Loucy (cell line): ENCODE measurements around the gene TMEM178B.

Experiments
- H2AFZ ChIP-seq: fragments of 200-600 bp; sonication (generic); 2 replicates; pipeline ENCODE4 v1.6.0; 2016; ENCODE audit warnings: antibody characterized with exemption, mild to moderate bottlenecking, low read length, moderate library complexity
- H3F3A ChIP-seq: fragments of 200-600 bp; 2 replicates; pipeline ENCODE4 v1.6.0; 2016; ENCODE audit warnings: antibody characterized with exemption, low read depth, mild to moderate bottlenecking
- H3K27me3 ChIP-seq: fragments of 200-600 bp; sonication (generic); 2 replicates; pipeline ENCODE4 v1.6.1; 2014; ENCODE audit warnings: low read length, mild to moderate bottlenecking; ENCODE audit not compliant: insufficient read depth, poor library complexity, severe bottlenecking
- H3K36me3 ChIP-seq: fragments of 200-600 bp; sonication (generic); 2 replicates; pipeline ENCODE4 v1.6.1; 2016; ENCODE audit warnings: low read length; ENCODE audit not compliant: insufficient read depth
- H3K4me1 ChIP-seq: fragments of 200-600 bp; sonication (generic); 2 replicates; pipeline ENCODE4 v1.5.1; 2014; ENCODE audit warnings: low read length, mild to moderate bottlenecking; ENCODE audit not compliant: insufficient read depth, poor library complexity, severe bottlenecking
- H3K4me2 ChIP-seq: fragments of 200-600 bp; sonication (generic); 2 replicates; pipeline ENCODE4 v1.6.0; 2014; ENCODE audit warnings: antibody characterized with exemption, low read length, low read depth, mild to moderate bottlenecking; ENCODE audit not compliant: poor library complexity, severe bottlenecking
- H3K4me3 ChIP-seq: fragments of 200-600 bp; sonication (generic); 2 replicates; pipeline ENCODE4 v1.5.1; 2014; ENCODE audit warnings: low read length, mild to moderate bottlenecking, mixed read lengths; ENCODE audit not compliant: poor library complexity, severe bottlenecking
- H3K79me2 ChIP-seq: fragments of 200-600 bp; sonication (generic); 2 replicates; pipeline ENCODE4 v1.6.1; 2014; ENCODE audit warnings: low read length; ENCODE audit not compliant: insufficient read depth
- H3K9ac ChIP-seq: fragments of 200-600 bp; sonication (generic); 2 replicates; pipeline ENCODE4 v1.6.0; 2014; ENCODE audit warnings: mild to moderate bottlenecking, low read depth, low read length, moderate library complexity; ENCODE audit not compliant: poor library complexity, severe bottlenecking
- H3K9me2 ChIP-seq: fragments of 200-600 bp; sonication (generic); replicated peaks from 2 replicates; pipeline ENCODE4 v1.6.1; 2016; ENCODE audit warnings: low read depth, low read length, mixed read lengths
- H3K9me3 ChIP-seq: fragments of 200-600 bp; sonication (generic); 2 replicates; pipeline ENCODE4 v1.6.1; 2014; ENCODE audit warnings: mild to moderate bottlenecking, antibody characterized with exemption, low read length, low read depth; ENCODE audit not compliant: insufficient read depth
- H4K20me1 ChIP-seq: fragments of 200-600 bp; sonication (generic); 2 replicates; pipeline ENCODE4 v1.6.0; 2014; ENCODE audit warnings: antibody characterized with exemption, low read length, mild to moderate bottlenecking; ENCODE audit not compliant: insufficient read depth, poor library complexity, severe bottlenecking
- EZH2phosphoT487 ChIP-seq: fragments of 200-600 bp; IDR thresholded peaks from 2 replicates; pipeline ENCODE4 v1.6.1; 2018; ENCODE audit warnings: antibody characterized with exemption, mild to moderate bottlenecking, moderate library complexity, borderline replicate concordance
- TF ChIP-seq, protein P1 (sequence below): fragments of 200-600 bp; sonication (generic); conservative IDR thresholded peaks from 2 replicates; pipeline ENCODE4 v1.5.1; 2014; ENCODE audit warnings: mild to moderate bottlenecking, antibody characterized with exemption, low read length

The TMEM178B gene

DNA sequence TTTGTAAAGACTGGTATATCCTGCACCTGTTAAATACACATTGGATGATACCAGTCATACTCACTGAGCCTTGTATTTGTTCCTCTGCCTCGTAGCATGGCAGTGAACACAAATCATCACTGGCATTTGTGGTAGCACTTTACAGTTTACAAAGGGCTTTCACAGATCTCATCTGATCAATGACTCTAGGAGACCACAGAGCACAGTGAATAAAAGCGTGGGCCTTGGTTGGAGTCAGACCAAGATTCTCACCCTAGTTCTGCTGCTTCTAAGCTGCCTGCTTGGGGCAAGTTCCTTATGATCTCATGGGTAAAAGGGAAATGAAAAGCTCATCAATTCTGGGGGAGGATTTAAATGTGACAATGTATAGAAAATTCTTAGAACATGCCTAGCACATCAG lies 347.4 kb downstream of the TMEM178B start:
- H3K9me2 ChIP-seq = no peaks in the 10 kb centered on the region
- TF ChIP-seq EZH2phosphoT487 = no peak
- TF ChIP-seq, protein P1, sequence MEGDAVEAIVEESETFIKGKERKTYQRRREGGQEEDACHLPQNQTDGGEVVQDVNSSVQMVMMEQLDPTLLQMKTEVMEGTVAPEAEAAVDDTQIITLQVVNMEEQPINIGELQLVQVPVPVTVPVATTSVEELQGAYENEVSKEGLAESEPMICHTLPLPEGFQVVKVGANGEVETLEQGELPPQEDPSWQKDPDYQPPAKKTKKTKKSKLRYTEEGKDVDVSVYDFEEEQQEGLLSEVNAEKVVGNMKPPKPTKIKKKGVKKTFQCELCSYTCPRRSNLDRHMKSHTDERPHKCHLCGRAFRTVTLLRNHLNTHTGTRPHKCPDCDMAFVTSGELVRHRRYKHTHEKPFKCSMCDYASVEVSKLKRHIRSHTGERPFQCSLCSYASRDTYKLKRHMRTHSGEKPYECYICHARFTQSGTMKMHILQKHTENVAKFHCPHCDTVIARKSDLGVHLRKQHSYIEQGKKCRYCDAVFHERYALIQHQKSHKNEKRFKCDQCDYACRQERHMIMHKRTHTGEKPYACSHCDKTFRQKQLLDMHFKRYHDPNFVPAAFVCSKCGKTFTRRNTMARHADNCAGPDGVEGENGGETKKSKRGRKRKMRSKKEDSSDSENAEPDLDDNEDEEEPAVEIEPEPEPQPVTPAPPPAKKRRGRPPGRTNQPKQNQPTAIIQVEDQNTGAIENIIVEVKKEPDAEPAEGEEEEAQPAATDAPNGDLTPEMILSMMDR = no peak
- no peak overlapping the region for H3K4me3 ChIP-seq
- no peaks in the 10 kb centered on the region; the same call in 1 of the 2 replicates for H3K9me3 ChIP-seq
- no peaks in the 10 kb centered on the region for H4K20me1 ChIP-seq
- no peaks in the 10 kb centered on the region for H3K36me3 ChIP-seq
- H3K4me2 ChIP-seq = no peak overlapping the region
- H3K4me1 ChIP-seq = no peaks in the 10 kb centered on the region
- no peaks in the 10 kb centered on the region for H3F3A ChIP-seq
- no peak overlapping the region for H2AFZ ChIP-seq
- no peaks in the 10 kb centered on the region for H3K27me3 ChIP-seq
- H3K79me2 ChIP-seq = no peaks in the 10 kb centered on the region
- H3K9ac ChIP-seq = no peak overlapping the region

DNA sequence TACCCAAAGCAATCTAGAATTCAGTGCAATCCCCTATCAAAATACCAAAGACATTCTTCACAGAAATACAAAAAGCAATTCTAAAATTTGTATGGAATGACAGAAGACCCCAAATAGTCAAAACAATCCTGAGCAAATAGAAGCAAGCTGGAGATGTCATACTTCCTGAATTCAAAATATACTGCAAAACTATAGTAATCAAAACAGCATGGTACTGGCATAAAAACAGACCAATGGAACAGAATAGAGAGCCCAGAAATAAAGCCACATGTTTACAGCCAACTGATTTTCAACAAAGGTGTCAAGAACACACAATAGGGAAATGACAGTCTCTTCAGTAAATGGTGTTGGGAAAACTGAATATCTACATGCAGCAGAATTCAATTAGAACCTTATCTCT lies 353.3 kb downstream of the TMEM178B start:
- Histone ChIP-seq H3K4me3 (no peak overlapping the region), H3K36me3 (no peaks in the 10 kb centered on the region), H3K4me2 (no peak overlapping the region), H4K20me1 (no peaks in the 10 kb centered on the region), H2AFZ (no peak overlapping the region), H3K27me3 (no peaks in the 10 kb centered on the region), H3K4me1 (no peaks in the 10 kb centered on the region), H3K79me2 (no peaks in the 10 kb centered on the region), H3K9me3 (peaks cover 2% of the 10 kb centered on the region; the same call in 1 of the 2 replicates), H3K9me2 (no peaks in the 10 kb centered on the region), H3K9ac (no peak overlapping the region), H3F3A (no peaks in the 10 kb centered on the region)
- no peak for TF ChIP-seq EZH2phosphoT487
- TF ChIP-seq, protein P1 = no peak

DNA sequence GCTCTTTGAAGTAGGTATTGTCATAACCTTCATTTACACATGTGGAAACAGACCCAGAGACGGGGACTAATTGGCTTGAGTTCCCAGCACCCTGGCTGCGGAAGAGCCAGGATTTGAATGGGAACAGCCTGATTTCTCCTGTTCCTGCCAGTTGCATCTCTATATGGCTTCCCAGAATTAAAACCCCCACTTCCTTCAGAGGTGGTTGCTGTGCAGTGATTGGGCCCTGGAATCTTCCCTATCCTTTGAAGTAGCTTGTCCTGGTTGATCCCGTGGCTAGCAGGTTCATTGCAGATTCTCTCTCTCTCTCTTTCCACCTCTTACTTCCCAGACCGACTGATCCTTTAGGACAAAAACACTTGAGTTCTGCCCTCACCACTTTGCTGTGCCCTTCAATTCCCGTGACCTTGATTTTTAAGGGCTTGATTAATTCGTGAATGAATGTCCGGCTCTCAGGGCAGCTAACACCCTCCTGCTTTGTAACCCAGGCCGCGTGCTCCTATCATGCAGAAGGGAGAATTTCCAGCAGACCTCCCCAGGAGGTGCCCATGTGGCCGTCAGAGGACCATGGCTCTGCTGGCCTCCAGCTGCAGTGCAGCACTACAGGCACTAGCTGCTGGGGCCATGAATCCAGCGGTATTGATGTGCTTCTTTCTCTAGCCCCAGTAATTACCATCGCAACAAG lies 356.7 kb downstream of the TMEM178B start:
- Histone ChIP-seq H3K4me2 (no peak overlapping the region), H3K36me3 (no peaks in the 10 kb centered on the region), H2AFZ (no peak overlapping the region), H3K9me2 (no peaks in the 10 kb centered on the region), H3K9me3 (peaks cover 2% of the 10 kb centered on the region; the same call in 1 of the 2 replicates), H3F3A (no peaks in the 10 kb centered on the region), H3K9ac (no peak overlapping the region), H3K4me3 (no peak overlapping the region), H4K20me1 (no peaks in the 10 kb centered on the region), H3K4me1 (no peaks in the 10 kb centered on the region), H3K27me3 (no peaks in the 10 kb centered on the region), H3K79me2 (no peaks in the 10 kb centered on the region)
- TF ChIP-seq, protein P1 = no peak
- no peak for TF ChIP-seq EZH2phosphoT487
